Bronchial epithelial cell (primary cell): Measurements from ENCODE around the gene ARHGDIA. TPM values are rescaled to one million over a fixed set of nuclear protein-coding genes. Genes with fewer than 3 reads are reported as not detected.

Experiments used
- DNase-seq: peaks from one replicate; pipeline ENCODE4 v3.0.0-alpha.2; 2010; ENCODE audit warnings: low read depth
- FAIRE-seq: peaks from 2 replicates; lab custom pipeline; 2011; peaks lifted over from hg19 to GRCh38; lab: Jason Lieb, UNC
- H3K27me3 ChIP-seq: 2 replicates; pipeline ENCODE4 v1.5.1; 2011; ENCODE audit warnings: low read length; ENCODE audit not compliant: control insufficient read depth, insufficient read depth
- H3K36me3 ChIP-seq: 2 replicates; pipeline ENCODE4 v1.5.1; 2011; ENCODE audit warnings: low read length; ENCODE audit not compliant: control insufficient read depth, insufficient read depth
- H3K4me3 ChIP-seq: 2 replicates; pipeline ENCODE4 v1.5.1; 2011; ENCODE audit warnings: mild to moderate bottlenecking, low read depth, low read length, control low read depth
- CTCF ChIP-seq: IDR thresholded peaks from 2 replicates; pipeline ENCODE4 v1.5.1; 2011; ENCODE audit warnings: mild to moderate bottlenecking, moderate library complexity, low read length, control low read depth, inconsistent platforms; ENCODE audit not compliant: insufficient read depth, severe bottlenecking
- total RNA-seq: library from RNA; depleted of rRNA; stranded (reverse); fragments of >200 nt; gene quantifications from 2 replicates; pipeline ENCODE4 v1.2.1, GENCODE V29; 2014

Gene ARHGDIA
- total RNA-seq, 1 donor from 2014 or later, result 57.4 TPM

- Histone ChIP-seq H3K4me3 (peak overlapping the region; percentile 68), H3K27me3 (no peaks in the 10 kb centered on the region), H3K36me3 (peaks cover 18% of the 10 kb centered on the region)
- peak; percentile 60 for DNase-seq
- peak; percentile 45 for TF ChIP-seq CTCF
- no peak for FAIRE-seq
These were observed 472 bp upstream of the ARHGDIA start for GRCh38 chr17:81871387-81872230.

GRCh38 chr17:81870131-81870980, 781 bp downstream of the ARHGDIA start:
- FAIRE-seq, result no peak
- TF ChIP-seq CTCF, result no peak
- Histone ChIP-seq H3K4me3 (peak overlapping the region; percentile 68), H3K36me3 (peaks cover 26% of the 10 kb centered on the region), H3K27me3 (no peaks in the 10 kb centered on the region)
- DNase-seq, result no peak

GRCh38 chr17:81869221-81870130, 1.7 kb downstream of the ARHGDIA start:
- TF ChIP-seq CTCF, result peak; percentile 75
- no peak for FAIRE-seq

GRCh38 chr17:81868674-81869220, 2.4 kb downstream of the ARHGDIA start:
- TF ChIP-seq CTCF, result no peak
- H3K36me3 ChIP-seq, result peaks cover 30% of the 10 kb centered on the region
- H3K4me3 ChIP-seq, result no peak overlapping the region
- no peak for FAIRE-seq
- no peaks in the 10 kb centered on the region for H3K27me3 ChIP-seq
- peak; percentile 54 for DNase-seq

More at GRCh38 chr17:81869221-81870130, 1.7 kb downstream of the ARHGDIA start:
- Histone ChIP-seq H3K27me3 (no peaks in the 10 kb centered on the region), H3K4me3 (peak overlapping the region; percentile 68), H3K36me3 (peaks cover 28% of the 10 kb centered on the region)
- DNase-seq, result no peak
